SK-N-MC (cell line): ENCODE measurements around the gene CLEC4D.

Source experiments
- EZH2 ChIP-seq: fragments of 200-600 bp; sonication (generic); IDR thresholded peaks from one replicate; pipeline ENCODE4 v1.6.1; 2017; ENCODE audit warnings: antibody characterized with exemption
- FOXP2 ChIP-seq: optimal IDR thresholded peaks from 2 replicates; pipeline ENCODE3; 2011; ENCODE audit warnings: mild to moderate bottlenecking, moderate library complexity; ENCODE audit not compliant: insufficient read depth; ENCODE audit errors: extremely low read length, control extremely low read depth
- POLR2AphosphoS5 ChIP-seq: IDR thresholded peaks from 2 replicates; pipeline ENCODE4 v1.6.1; 2012; ENCODE audit warnings: mild to moderate bottlenecking, low read depth, low read length, borderline replicate concordance

DNA sequence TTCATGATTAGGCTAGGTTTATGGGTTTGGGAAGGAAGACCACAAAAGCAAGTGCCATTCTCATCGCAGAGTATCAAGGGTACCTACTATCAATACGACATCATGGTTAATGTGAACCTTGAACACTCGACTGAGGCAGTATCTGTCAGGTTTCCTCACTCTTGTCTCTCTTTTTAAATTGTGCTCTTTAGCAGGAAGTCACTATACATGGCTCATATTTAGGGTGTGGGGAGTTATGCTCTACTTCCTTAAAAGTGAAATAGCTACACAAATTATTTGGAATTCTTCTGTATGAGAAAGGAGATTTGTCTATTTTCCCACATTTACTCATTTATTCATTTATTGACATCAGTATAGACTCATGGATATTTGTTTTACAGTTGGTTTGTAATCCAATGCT lies 33.3 kb downstream of the CLEC4D start:
- TF ChIP-seq POLR2AphosphoS5 (no peak), EZH2 (no peak), FOXP2 (no peak)
